SK-N-MC (cell line): ENCODE data around the gene TBC1D25.

Experiments used
- DNase-seq: peaks from one replicate; pipeline ENCODE4 v3.0.0-alpha.2; 2011; ENCODE audit warnings: low read depth, low spot score
- H3K27ac ChIP-seq: fragments of 200-600 bp; sonication (generic); 2 replicates; pipeline ENCODE4 v1.5.1; 2016; ENCODE audit warnings: mixed run types
- H3K36me3 ChIP-seq: fragments of 200-600 bp; sonication (generic); 2 replicates; pipeline ENCODE4 v1.6.1; 2017; ENCODE audit warnings: antibody characterized with exemption, low read length, mixed read lengths; ENCODE audit not compliant: insufficient read depth
- H3K4me3 ChIP-seq: fragments of 200-600 bp; sonication (generic); 2 replicates; pipeline ENCODE4 v1.5.1; 2016
- H3K9ac ChIP-seq: fragments of 200-600 bp; sonication (generic); 2 replicates; pipeline ENCODE4 v1.8.0; 2017; ENCODE audit warnings: mixed run types, mixed read lengths; ENCODE audit not compliant: insufficient read length
- H3K9me3 ChIP-seq: fragments of 200-600 bp; sonication (generic); 2 replicates; pipeline ENCODE4 v1.6.1; 2017; ENCODE audit warnings: low read depth, mild to moderate bottlenecking, antibody characterized with exemption, low read length, moderate library complexity, mixed read lengths
- EZH2 ChIP-seq: fragments of 200-600 bp; sonication (generic); IDR thresholded peaks from one replicate; pipeline ENCODE4 v1.6.1; 2017; ENCODE audit warnings: antibody characterized with exemption
- FOXP2 ChIP-seq: optimal IDR thresholded peaks from 2 replicates; pipeline ENCODE3; 2011; ENCODE audit warnings: mild to moderate bottlenecking, moderate library complexity; ENCODE audit not compliant: insufficient read depth; ENCODE audit errors: extremely low read length, control extremely low read depth
- POLR2AphosphoS5 ChIP-seq: IDR thresholded peaks from 2 replicates; pipeline ENCODE4 v1.6.1; 2012; ENCODE audit warnings: mild to moderate bottlenecking, low read depth, low read length, borderline replicate concordance

The TBC1D25 gene, protein sequence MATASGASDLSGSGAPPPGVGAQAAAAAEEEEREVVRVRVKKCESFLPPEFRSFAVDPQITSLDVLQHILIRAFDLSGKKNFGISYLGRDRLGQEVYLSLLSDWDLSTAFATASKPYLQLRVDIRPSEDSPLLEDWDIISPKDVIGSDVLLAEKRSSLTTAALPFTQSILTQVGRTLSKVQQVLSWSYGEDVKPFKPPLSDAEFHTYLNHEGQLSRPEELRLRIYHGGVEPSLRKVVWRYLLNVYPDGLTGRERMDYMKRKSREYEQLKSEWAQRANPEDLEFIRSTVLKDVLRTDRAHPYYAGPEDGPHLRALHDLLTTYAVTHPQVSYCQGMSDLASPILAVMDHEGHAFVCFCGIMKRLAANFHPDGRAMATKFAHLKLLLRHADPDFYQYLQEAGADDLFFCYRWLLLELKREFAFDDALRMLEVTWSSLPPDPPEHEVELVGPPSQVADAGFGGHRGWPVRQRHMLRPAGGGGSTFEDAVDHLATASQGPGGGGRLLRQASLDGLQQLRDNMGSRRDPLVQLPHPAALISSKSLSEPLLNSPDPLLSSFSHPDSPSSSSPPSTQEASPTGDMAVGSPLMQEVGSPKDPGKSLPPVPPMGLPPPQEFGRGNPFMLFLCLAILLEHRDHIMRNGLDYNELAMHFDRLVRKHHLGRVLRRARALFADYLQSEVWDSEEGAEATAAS

DNA sequence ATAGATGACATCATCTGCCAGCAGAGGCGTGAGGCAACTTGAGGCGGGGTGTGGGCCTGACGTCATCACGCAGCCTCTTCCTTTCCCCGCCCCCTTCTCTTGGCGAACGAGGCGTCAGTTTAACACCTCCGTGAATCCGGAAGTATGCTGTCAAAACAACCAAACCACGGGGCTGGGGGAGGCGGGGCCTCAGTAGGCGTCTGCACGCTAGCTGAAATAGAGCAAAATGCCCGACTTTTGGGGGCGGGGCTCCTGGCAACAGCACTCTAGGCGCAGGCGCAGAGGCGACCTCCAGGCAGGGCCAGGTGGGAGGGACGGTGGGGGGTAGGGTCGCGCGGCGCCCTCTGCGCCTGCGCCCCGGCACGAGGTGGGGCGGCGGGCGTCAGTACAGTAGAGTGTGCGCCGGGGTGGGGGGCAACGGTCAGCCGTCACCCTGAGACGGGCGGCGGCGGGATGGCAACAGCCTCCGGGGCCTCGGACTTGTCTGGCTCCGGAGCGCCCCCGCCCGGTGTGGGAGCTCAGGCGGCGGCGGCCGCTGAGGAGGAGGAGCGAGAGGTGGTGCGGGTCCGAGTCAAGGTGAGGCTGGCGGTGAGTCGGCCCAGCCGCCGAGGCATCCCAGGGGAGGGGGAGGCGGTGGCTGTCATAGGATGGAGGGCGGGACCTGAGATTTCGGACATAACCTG, at the start of gene TBC1D25:
TBC1D25 (plus strand) TSS at position 370 of the 683 bp plus-strand sequence; CDS start at position 454, 84 bp downstream.
- H3K9me3 ChIP-seq: no peaks in the 10 kb centered on the region
- DNase-seq: peak; percentile 94
- peaks cover 9% of the 10 kb centered on the region; the same call in 1 of the 2 replicates for H3K36me3 ChIP-seq
- TF ChIP-seq POLR2AphosphoS5: peak; percentile 53; the same call in 1 of the 2 replicates
- TF ChIP-seq FOXP2: no peak
- no peak for TF ChIP-seq EZH2
- peak within 1 kb of the TSS; percentile 81 for H3K9ac ChIP-seq
- peak within 1 kb of the TSS; percentile 87 for H3K4me3 ChIP-seq
- peak within 1 kb of the TSS; percentile 82 for H3K27ac ChIP-seq

DNA sequence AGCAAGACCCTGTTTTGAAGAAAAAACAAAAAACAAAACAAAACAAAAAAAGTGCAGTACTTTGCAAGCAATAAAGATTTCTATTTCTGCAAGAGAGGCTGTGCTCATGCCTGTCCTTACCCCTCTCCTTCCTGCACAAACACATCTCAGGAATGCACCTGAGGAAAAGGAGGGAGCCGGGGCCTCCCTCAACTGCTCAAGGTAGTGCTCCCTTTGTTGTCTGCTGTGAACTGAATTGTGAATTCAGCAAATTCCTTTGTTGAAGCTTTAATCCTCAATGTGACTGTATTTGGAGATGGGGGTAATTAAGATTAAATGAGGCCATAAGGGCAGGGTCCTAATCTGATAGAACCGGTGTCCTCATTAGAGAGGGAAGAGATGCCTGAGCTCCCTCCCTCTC, 49.6 kb upstream of the TBC1D25 start:
- Histone ChIP-seq H3K9ac (no peak overlapping the region), H3K36me3 (no peaks in the 10 kb centered on the region; the same call in 1 of the 2 replicates), H3K9me3 (no peaks in the 10 kb centered on the region), H3K27ac (no peak overlapping the region), H3K4me3 (no peak overlapping the region)
- TF ChIP-seq EZH2 (no peak), POLR2AphosphoS5 (no peak), FOXP2 (no peak)
- no peak for DNase-seq

DNA sequence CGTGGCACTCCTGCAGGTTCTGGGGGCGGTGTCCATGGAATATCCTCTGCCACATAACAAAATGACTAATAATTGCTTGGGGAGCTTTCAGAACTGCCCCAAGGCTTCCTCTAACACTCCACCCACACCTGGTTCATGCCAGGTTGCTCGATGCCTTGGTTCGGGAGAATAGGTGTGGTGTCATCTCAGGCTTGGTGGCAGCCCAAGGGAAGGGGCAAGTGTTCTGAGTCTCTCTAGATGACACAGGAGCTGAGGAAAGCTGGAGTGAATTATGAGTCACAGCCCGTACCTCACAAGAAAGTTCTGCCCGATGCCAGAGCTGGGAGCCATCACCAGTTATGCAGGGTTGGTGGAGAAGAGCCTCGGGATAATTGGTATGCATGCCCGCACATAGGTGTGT, 48.9 kb upstream of the TBC1D25 start:
- no peak for DNase-seq
- Histone ChIP-seq H3K4me3 (no peak overlapping the region), H3K9ac (no peak overlapping the region), H3K36me3 (no peaks in the 10 kb centered on the region; the same call in 1 of the 2 replicates), H3K9me3 (no peaks in the 10 kb centered on the region), H3K27ac (no peak overlapping the region)
- TF ChIP-seq EZH2 (no peak), POLR2AphosphoS5 (no peak), FOXP2 (no peak)

DNA sequence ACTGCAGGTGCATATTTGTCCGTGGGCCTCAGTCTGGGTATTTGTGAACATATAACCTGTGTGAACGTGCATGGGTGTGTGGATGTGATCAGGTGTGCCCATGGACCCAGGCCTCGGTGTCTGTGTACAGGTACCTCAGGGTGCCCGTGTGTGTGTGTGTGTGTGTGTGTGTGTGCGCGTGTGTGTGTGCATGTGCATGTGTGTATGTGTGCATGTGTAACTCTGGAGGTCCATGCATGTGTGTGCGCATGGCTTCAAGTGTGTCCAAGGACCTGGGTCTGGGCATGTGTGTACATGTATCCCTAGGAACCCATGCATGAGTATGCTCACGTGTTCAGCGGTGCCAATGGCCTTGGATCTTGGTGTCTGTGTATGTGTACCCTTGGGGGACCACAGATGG, 47.7 kb upstream of the TBC1D25 start:
- TF ChIP-seq FOXP2 (no peak), EZH2 (no peak), POLR2AphosphoS5 (no peak)
- H3K36me3 ChIP-seq: no peaks in the 10 kb centered on the region; the same call in 1 of the 2 replicates
- H3K4me3 ChIP-seq: no peak overlapping the region
- DNase-seq: no peak
- no peak overlapping the region for H3K27ac ChIP-seq
- H3K9ac ChIP-seq: no peak overlapping the region
- H3K9me3 ChIP-seq: no peaks in the 10 kb centered on the region

DNA sequence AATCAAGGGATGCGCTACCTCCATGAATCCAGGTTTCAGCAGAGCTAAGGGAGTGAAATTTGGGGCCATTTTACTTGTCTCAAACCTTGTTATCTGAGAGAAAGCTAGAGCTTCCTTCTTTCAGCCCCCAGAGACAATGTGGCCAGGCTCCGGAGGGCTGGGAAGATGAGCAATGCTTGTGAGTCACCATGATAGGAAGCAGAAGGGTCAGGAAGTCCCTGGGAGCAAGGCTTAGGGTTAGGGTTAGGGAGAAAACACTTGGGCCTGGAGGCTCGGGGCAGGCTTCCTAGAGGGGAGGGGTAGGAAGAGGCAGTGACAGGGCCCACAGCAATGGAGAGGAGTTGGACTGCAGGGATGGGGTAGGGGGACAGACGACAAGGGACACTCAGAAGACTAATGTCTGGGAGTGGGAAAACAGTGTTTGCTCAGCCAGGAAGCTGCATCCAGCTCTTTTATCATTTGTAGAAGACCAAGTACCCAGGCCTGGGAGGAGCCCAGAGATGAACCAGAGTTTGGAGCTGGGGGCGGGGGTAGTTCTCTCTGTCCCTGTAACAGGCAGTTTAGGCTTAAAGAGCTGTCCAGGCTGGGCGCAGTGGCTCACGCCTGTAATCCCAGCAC, 47.1 kb upstream of the TBC1D25 start:
- H3K9me3 ChIP-seq: no peaks in the 10 kb centered on the region
- no peaks in the 10 kb centered on the region; the same call in 1 of the 2 replicates for H3K36me3 ChIP-seq
- no peak overlapping the region for H3K4me3 ChIP-seq
- no peak for DNase-seq
- no peak for TF ChIP-seq POLR2AphosphoS5
- TF ChIP-seq EZH2: no peak
- no peak for TF ChIP-seq FOXP2
- no peak overlapping the region for H3K27ac ChIP-seq
- H3K9ac ChIP-seq: no peak overlapping the region

DNA sequence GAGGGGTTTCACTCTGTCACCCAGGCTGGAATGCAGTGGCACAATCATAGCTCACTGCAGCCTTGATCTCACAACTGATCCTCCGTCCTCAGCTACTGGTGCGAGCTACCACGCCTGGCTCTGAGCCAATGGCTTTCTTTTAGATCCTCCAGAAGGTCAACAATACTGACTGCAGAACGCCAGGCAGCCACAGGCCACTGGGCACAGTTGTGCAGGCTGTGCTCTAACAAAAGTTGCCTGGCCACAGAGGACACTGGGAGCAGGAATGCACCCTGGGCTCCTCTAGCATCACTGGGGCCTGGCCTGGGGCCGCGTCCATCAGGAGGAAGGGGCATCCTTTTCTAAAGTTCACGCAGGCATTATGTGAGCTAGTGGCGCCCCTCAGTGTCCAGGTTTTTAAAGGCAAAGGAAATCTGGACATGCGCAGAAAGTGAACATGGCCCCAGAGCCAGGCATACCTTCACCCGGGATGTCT, 45.6 kb upstream of the TBC1D25 start:
- Histone ChIP-seq H3K27ac (no peak overlapping the region), H3K9me3 (no peaks in the 10 kb centered on the region), H3K4me3 (no peak overlapping the region), H3K36me3 (no peaks in the 10 kb centered on the region), H3K9ac (no peak overlapping the region)
- no peak for TF ChIP-seq FOXP2
- no peak for TF ChIP-seq POLR2AphosphoS5
- TF ChIP-seq EZH2: no peak
- DNase-seq: no peak

DNA sequence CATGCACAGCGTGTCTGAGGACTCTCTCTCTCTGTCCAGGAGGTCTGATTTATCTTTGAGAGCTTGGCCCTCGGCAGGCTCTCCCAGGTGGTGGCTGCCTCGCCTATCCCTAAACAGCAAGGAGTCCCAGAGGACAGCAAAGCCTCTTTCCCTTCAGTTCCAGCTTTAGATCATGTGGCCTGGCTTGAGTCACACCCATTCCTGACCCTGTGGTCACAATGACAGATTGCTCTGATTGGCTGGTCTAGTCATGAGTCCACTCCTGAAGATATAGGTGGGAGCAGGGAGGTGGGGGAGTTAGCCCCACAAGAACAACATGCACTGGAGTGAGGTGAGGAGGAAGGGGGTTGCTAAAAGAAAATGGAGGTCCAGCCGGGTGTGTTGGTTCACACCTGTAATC, 42.9 kb upstream of the TBC1D25 start:
- Histone ChIP-seq H3K9me3 (no peaks in the 10 kb centered on the region), H3K9ac (no peak overlapping the region), H3K36me3 (no peaks in the 10 kb centered on the region), H3K27ac (no peak overlapping the region), H3K4me3 (no peak overlapping the region)
- no peak for TF ChIP-seq POLR2AphosphoS5
- no peak for TF ChIP-seq FOXP2
- no peak for TF ChIP-seq EZH2
- DNase-seq: no peak

DNA sequence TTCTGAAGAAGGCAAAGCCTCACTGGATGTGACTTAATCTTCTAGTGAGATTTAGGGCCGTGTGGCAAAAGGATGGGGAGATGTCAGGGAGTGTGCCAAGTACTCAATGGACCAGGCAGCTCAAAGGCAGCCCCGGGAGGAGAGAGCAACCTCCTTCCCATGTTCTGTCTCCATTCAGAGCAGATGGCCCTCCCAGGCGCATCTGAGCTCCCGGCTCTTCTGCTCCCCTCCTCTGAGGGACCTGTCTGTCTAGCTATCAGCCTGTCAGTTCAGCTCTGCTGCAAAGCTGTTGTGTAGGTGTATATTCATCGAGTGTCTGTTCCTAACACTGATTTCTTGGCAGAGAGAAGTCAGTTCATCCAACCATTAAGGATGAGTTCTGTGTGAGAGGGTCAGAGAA, 41.6 kb upstream of the TBC1D25 start:
- Histone ChIP-seq H3K4me3 (no peak overlapping the region), H3K27ac (no peak overlapping the region), H3K9ac (no peak overlapping the region), H3K36me3 (no peaks in the 10 kb centered on the region), H3K9me3 (no peaks in the 10 kb centered on the region)
- no peak for TF ChIP-seq POLR2AphosphoS5
- TF ChIP-seq FOXP2: no peak
- no peak for TF ChIP-seq EZH2
- no peak for DNase-seq
